HEK293 (cell line): Measurements from ENCODE around the gene TMEM184A.

Source experiments
- CTCF ChIA-PET: fragments of 350-600 bp; formaldehyde crosslinking; extraction: SDS; loops from one replicate; lab custom pipeline; 2021; ENCODE audit warnings: antibody characterized with exemption; lab: Yijun Ruan, JAX
- POLR2A ChIA-PET: fragments of 300-600 bp; formaldehyde crosslinking; extraction: SDS; loops from one replicate; lab custom pipeline; 2020; ENCODE audit warnings: antibody characterized with exemption, inconsistent platforms; lab: Yijun Ruan, JAX
- H3K27ac ChIP-seq: fragments of 200-500 bp; sonication (Bioruptor generic); 2 replicates; pipeline ENCODE4 v1.5.1; 2014; ENCODE audit warnings: low read depth, low read length, control low read depth, inconsistent platforms; ENCODE audit errors: extremely low read depth
- H3K36me3 ChIP-seq, 2 experiments: fragments of 200-500 bp in 1 of 2; sonication (Bioruptor generic) in 1 of 2; 1 replicate in 1 of 2; 2 replicates in 1 of 2; pipeline ENCODE4 v1.5.1; 2014 to 2017; ENCODE audit warnings: inconsistent platforms in 2 of 2, low read length in 2 of 2; ENCODE audit not compliant: control insufficient read depth in 2 of 2, insufficient read depth in 1 of 2
- H3K4me1 ChIP-seq: fragments of 200-500 bp; sonication (Bioruptor generic); 2 replicates; pipeline ENCODE4 v1.5.1; 2014; ENCODE audit warnings: mild to moderate bottlenecking, low read length, inconsistent platforms; ENCODE audit not compliant: control insufficient read depth, insufficient read depth
- H3K4me3 ChIP-seq: 2 replicates; pipeline ENCODE4 v1.5.1; 2011; ENCODE audit warnings: low read depth, mild to moderate bottlenecking, control low read depth, low read length, moderate library complexity
- H3K9me3 ChIP-seq: fragments of 200-500 bp; sonication (Bioruptor generic); 2 replicates; pipeline ENCODE4 v1.5.1; 2014; ENCODE audit warnings: low read depth, low read length, inconsistent platforms; ENCODE audit not compliant: control insufficient read depth, insufficient read depth
- GLIS1 ChIP-seq: fragments of 450-650 bp; formaldehyde crosslinking; IDR thresholded peaks from 2 replicates; pipeline ENCODE4 v1.5.1; 2016; ENCODE audit warnings: missing biosample characterization, missing genetic modification characterization
- GLIS2 ChIP-seq: fragments of 450-650 bp; formaldehyde crosslinking; IDR thresholded peaks from 2 replicates; pipeline ENCODE4 v1.5.1; 2016; ENCODE audit warnings: missing biosample characterization, missing genetic modification characterization
- INSM2 ChIP-seq: fragments of 450-650 bp; formaldehyde crosslinking; IDR thresholded peaks from 2 replicates; pipeline ENCODE4 v1.5.1; 2016; ENCODE audit warnings: missing biosample characterization, missing genetic modification characterization
- MYNN ChIP-seq: fragments of 450-650 bp; formaldehyde crosslinking; IDR thresholded peaks from 2 replicates; pipeline ENCODE4 v1.5.1; 2016; ENCODE audit warnings: missing biosample characterization, missing genetic modification characterization, borderline replicate concordance
- PBX3 ChIP-seq: sonication (generic); formaldehyde crosslinking; IDR thresholded peaks from 2 replicates; pipeline ENCODE4 v1.8.1; 2022; ENCODE audit warnings: mild to moderate bottlenecking, moderate library complexity, missing genetic modification reagents
- SCRT2 ChIP-seq: fragments of 450-650 bp; formaldehyde crosslinking; IDR thresholded peaks from 2 replicates; pipeline ENCODE4 v1.5.1; 2016; ENCODE audit warnings: missing biosample characterization, missing genetic modification characterization
- SETDB1 ChIP-seq: IDR thresholded peaks from one replicate; pipeline ENCODE4 v1.6.1; 2017; ENCODE audit warnings: mild to moderate bottlenecking, low read length, moderate library complexity, mixed read lengths; ENCODE audit not compliant: insufficient read length
- WT1 ChIP-seq: fragments of 450-650 bp; formaldehyde crosslinking; IDR thresholded peaks from 2 replicates; pipeline ENCODE4 v1.5.1; 2016; ENCODE audit warnings: missing biosample characterization, missing genetic modification characterization
- ZFHX2 ChIP-seq: fragments of 450-650 bp; formaldehyde crosslinking; conservative IDR thresholded peaks from 2 replicates; pipeline ENCODE4 v1.5.1; 2016; ENCODE audit warnings: missing biosample characterization, missing genetic modification characterization
- ZFP3 ChIP-seq: fragments of 450-650 bp; formaldehyde crosslinking; IDR thresholded peaks from 2 replicates; pipeline ENCODE4 v1.5.1; 2016; ENCODE audit warnings: low read depth, missing biosample characterization, missing genetic modification characterization
- ZNF114 ChIP-seq: fragments of 450-650 bp; formaldehyde crosslinking; IDR thresholded peaks from 2 replicates; pipeline ENCODE4 v1.5.0; 2017; ENCODE audit warnings: missing biosample characterization, missing genetic modification characterization
- ZNF2 ChIP-seq: fragments of 450-650 bp; formaldehyde crosslinking; IDR thresholded peaks from 2 replicates; pipeline ENCODE4 v1.5.1; 2016; ENCODE audit warnings: missing biosample characterization, missing genetic modification characterization
- ZNF223 ChIP-seq: fragments of 450-650 bp; formaldehyde crosslinking; IDR thresholded peaks from 2 replicates; pipeline ENCODE4 v1.5.1; 2016; ENCODE audit warnings: missing biosample characterization, missing genetic modification characterization
- ZNF23 ChIP-seq: fragments of 450-650 bp; formaldehyde crosslinking; IDR thresholded peaks from 2 replicates; pipeline ENCODE4 v1.5.1; 2016; ENCODE audit warnings: missing biosample characterization, missing genetic modification characterization, borderline replicate concordance
- ZNF366 ChIP-seq: fragments of 450-650 bp; formaldehyde crosslinking; conservative IDR thresholded peaks from 2 replicates; pipeline ENCODE4 v1.5.1; 2016; ENCODE audit warnings: missing biosample characterization, missing genetic modification characterization
- ZNF398 ChIP-seq: fragments of 450-650 bp; formaldehyde crosslinking; IDR thresholded peaks from 2 replicates; pipeline ENCODE4 v1.5.1; 2017; ENCODE audit warnings: missing biosample characterization, missing genetic modification characterization
- ZNF423 ChIP-seq: fragments of 450-650 bp; formaldehyde crosslinking; IDR thresholded peaks from 2 replicates; pipeline ENCODE4 v1.5.1; 2016; ENCODE audit warnings: missing biosample characterization, missing genetic modification characterization
- ZNF473 ChIP-seq: fragments of 450-650 bp; formaldehyde crosslinking; IDR thresholded peaks from 2 replicates; pipeline ENCODE4 v1.5.1; 2017; ENCODE audit warnings: missing biosample characterization, missing genetic modification characterization
- ZNF561 ChIP-seq: fragments of 450-650 bp; IDR thresholded peaks from 2 replicates; pipeline ENCODE4 v1.5.1; 2018; ENCODE audit warnings: missing biosample characterization, missing genetic modification characterization, borderline replicate concordance
- ZNF600 ChIP-seq: fragments of 450-650 bp; formaldehyde crosslinking; IDR thresholded peaks from 2 replicates; pipeline ENCODE4 v1.5.1; 2016; ENCODE audit warnings: missing biosample characterization, missing genetic modification characterization
- ZNF776 ChIP-seq: fragments of 450-650 bp; formaldehyde crosslinking; IDR thresholded peaks from 2 replicates; pipeline ENCODE4 v1.5.0; 2017; ENCODE audit warnings: missing biosample characterization, missing genetic modification characterization, borderline replicate concordance
- ZNF791 ChIP-seq: fragments of 450-650 bp; formaldehyde crosslinking; IDR thresholded peaks from 2 replicates; pipeline ENCODE4 v1.5.1; 2016; ENCODE audit warnings: missing biosample characterization, missing genetic modification characterization

Gene TMEM184A

DNA sequence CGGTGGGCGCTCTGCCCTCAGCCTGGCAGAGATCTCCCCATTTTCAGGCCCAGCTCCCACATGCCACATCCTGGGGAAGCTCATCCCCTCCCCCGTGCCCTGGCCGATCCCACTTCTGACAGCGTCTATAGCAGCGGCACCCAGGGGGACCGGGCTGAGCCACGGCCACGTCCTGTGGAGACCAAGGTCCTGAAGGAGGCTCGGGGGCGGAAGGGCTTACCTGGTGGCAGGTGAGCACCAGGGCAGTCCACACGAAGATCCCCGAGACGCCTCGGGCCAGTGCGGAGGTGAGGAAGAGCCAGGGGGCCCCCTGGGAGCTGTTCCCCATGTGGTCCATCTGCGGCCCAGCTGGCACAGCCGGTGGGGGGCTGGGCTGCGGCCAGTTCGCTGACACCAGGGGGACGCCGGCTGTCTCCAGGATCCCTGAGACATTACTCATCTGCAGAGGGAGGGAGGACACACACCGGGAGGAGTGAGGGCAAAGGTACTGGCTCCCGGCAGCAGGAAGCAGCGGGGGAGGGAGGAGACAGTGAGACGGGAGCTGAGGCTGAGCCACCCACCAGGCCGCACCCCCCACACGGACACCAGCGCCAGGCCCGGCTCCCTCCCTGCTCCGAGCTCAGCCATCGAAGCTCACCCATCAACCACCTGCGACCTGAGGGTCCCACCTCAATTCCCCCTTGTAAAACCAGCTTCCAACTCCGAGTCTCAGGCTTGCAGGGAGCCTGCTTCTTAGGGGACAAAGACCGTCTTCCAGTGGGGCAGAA, 776 bp downstream of the TMEM184A start (continued):
- TF ChIP-seq ZNF398 (tag by site-specific recombination) (peak; percentile 71), SCRT2 (tag by site-specific recombination) (no peak), GLIS2 (tag by site-specific recombination) (peak; percentile 68; the same call in 1 of the 2 replicates), ZNF114 (no peak), MYNN (no peak), ZNF223 (no peak), ZNF423 (tag by site-specific recombination) (0 out of 2 replicates have a peak, but pooled peaks have one; percentile 14), GLIS1 (tag by site-specific recombination) (peak; percentile 86), ZFHX2 (tag by site-specific recombination) (peak; percentile 62), ZNF473 (no peak), ZNF366 (0 out of 2 replicates have a peak, but pooled peaks have one; percentile 30), WT1 (tag by site-specific recombination) (0 out of 2 replicates have a peak, but pooled peaks have one; percentile 13), ZNF600 (tag by site-specific recombination) (0 out of 2 replicates have a peak, but pooled peaks have one; percentile 42), ZNF2 (tag by site-specific recombination) (no peak)
- TF ChIP-seq, all 188 proteins: peak for 13

GRCh38 chr7:1554333-1555045, 1.5 kb downstream of the TMEM184A start:
- H3K27ac ChIP-seq: no peak overlapping the region
- POLR2A ChIA-PET: interaction anchor here (1.3 to 2.7 kb wide), 4 partner anchors 17 to 56 kb away, joined by 3 to 40 read pairs (median 12); no protein-coding TSS in a partner anchor
- CTCF ChIA-PET: interaction anchor here (0.6 to 2.4 kb wide), 5 partner anchors 9 to 81 kb away, joined by 3 to 23 read pairs (median 6); no protein-coding TSS in a partner anchor
- H3K4me3 ChIP-seq: no peak overlapping the region
- no peaks in the 10 kb centered on the region for H3K36me3 ChIP-seq
- no peaks in the 10 kb centered on the region for H3K9me3 ChIP-seq
- TF ChIP-seq ZNF600 (tag by site-specific recombination) (no peak), ZNF23 (tag by site-specific recombination) (no peak), ZNF776 (tag by site-specific recombination) (no peak), ZNF791 (no peak), PBX3 (no peak), ZFP3 (tag by site-specific recombination) (no peak), SETDB1 (no peak), ZNF561 (tag by site-specific recombination) (no peak), INSM2 (tag by site-specific recombination) (no peak)
- H3K4me1 ChIP-seq: peaks cover 3% of the 10 kb centered on the region; the same call in 1 of the 2 replicates
